HG03565 (cell line): Measurements from ENCODE around the gene MYCN.

Source experiments
- ATAC-seq: cut with Tn5 transposase; IDR thresholded peaks from one replicate; pipeline ENCODE4 v1.9.1; 2021; ENCODE audit warnings: mild to moderate bottlenecking, moderate library complexity; ENCODE audit not compliant: unreplicated experiment

MYCN gene

DNA sequence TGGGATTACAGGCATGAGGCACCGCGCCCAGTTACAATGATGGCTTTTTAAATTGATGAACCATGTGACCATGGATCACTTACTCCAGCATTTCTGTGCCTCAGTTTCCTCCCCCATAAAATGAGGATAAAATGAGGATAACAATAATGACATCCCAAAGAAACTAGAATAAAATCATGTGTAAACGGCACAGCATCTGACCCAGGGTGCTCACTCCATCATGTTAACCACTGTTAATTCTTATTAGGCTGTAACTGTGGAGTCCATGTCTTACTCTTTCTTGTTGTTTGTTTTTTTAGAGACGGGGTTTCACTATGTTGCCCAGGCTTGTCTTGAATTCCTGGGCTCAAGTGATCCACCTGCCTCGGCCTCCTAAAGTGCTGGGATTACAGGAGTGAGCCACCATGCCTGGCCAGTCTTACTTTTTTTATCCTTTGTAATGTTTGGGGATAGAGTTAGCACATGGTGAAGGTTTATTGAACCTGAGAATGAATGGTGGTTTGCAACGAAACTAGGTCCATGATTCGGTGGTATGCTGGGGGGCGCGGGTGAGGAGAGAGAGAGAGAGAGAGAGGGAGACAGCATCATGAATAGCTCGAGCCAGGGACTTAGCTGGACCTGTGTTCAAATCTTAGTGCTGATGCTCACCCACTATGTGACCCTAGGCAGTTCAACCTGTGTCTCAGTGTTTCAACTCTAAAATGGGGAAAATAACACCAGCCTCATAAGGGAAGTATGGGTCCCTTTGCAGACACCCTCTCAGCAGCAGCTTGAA lies 52.3 kb downstream of the MYCN start:
- no peak for ATAC-seq

DNA sequence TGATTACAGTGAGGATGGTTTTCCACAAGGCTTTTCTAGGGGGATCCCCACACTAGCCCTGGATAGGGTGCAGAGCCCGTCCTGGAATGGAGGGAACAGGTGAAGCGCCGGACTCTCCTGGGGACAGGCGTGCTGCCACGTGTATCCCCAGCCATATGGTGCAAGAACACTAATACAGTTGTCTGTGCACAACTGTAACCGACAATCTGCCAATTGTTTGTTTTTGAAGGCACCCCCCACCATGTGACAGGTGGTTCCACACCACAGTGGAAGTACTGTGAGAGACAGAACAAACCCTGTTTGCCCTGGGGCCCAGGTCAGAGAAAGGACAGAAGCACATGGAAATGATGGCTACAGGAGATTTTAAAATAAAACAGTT lies 52.9 kb downstream of the MYCN start:
- no peak for ATAC-seq

- ATAC-seq: no peak
Observed at GRCh38 chr2:15993666-15994065, 53.3 kb downstream of the MYCN start.

- no peak for ATAC-seq
Observed at GRCh38 chr2:15995603-15996002, 55.3 kb downstream of the MYCN start.
